PC-9 (cell line): ENCODE measurements around the gene CLN6. TPM values are rescaled to one million over a fixed set of nuclear protein-coding genes. Genes with fewer than 3 reads are reported as not detected.

Source experiments
- BruUV-seq: library from RNA; stranded (reverse); fragments of 400-500 nt; replicated peaks from 2 replicates; lab custom pipeline; 2021; lab: Mats Ljungman, UMichigan
- CTCF ChIA-PET: fragments of 300-600 bp; sonication (Branson Sonifier 250); formaldehyde crosslinking; loops from one replicate; lab custom pipeline; 2022; ENCODE audit warnings: antibody characterized with exemption; lab: Charles Lee
- POLR2A ChIA-PET: fragments of 300-600 bp; sonication (Branson Sonifier 250); formaldehyde crosslinking; loops from one replicate; lab custom pipeline; 2022; ENCODE audit warnings: antibody characterized with exemption; ENCODE audit not compliant: unreplicated experiment; lab: Charles Lee
- DNase-seq, 2 experiments: peaks; one replicate each; pipeline versions ENCODE4 v3.0.0 to v3.0.0-alpha.2; 2015 to 2022; ENCODE audit warnings: mixed read lengths in 1 of 2
- H2AFZ ChIP-seq: fragments of 200-600 bp; sonication (generic); 2 replicates; pipeline ENCODE4 v1.8.1; 2017; ENCODE audit warnings: antibody characterized with exemption
- H3F3A ChIP-seq: fragments of 200-600 bp; sonication (generic); 2 replicates; pipeline ENCODE4 v1.8.1; 2017; ENCODE audit warnings: antibody characterized with exemption, mild to moderate bottlenecking, low read depth; ENCODE audit not compliant: insufficient read depth
- H3K27ac ChIP-seq: fragments of 200-600 bp; sonication (generic); 2 replicates; pipeline ENCODE4 v1.6.1; 2016; ENCODE audit warnings: mixed run types
- H3K27me3 ChIP-seq: fragments of 200-600 bp; sonication (generic); 2 replicates; pipeline ENCODE4 v1.6.1; 2016; ENCODE audit warnings: low read depth, mixed run types; ENCODE audit not compliant: insufficient read depth
- H3K36me3 ChIP-seq: fragments of 200-600 bp; sonication (generic); 2 replicates; pipeline ENCODE4 v1.6.1; 2016; ENCODE audit warnings: low read depth, mixed run types
- H3K4me1 ChIP-seq: fragments of 200-600 bp; sonication (generic); replicated peaks from 2 replicates; pipeline ENCODE4 v1.6.1; 2016; ENCODE audit warnings: mixed run types; ENCODE audit not compliant: insufficient read depth
- H3K4me2 ChIP-seq: fragments of 200-600 bp; sonication (generic); 2 replicates; pipeline ENCODE4 v1.6.1; 2017; ENCODE audit warnings: mixed run types
- H3K4me3 ChIP-seq: fragments of 200-600 bp; sonication (generic); 2 replicates; pipeline ENCODE4 v1.6.1; 2016; ENCODE audit warnings: mixed run types
- H3K79me2 ChIP-seq: fragments of 200-600 bp; sonication (generic); 2 replicates; pipeline ENCODE4 v1.6.1; 2017; ENCODE audit warnings: low read depth, mixed run types
- H3K9me2 ChIP-seq: fragments of 200-600 bp; sonication (generic); 2 replicates; pipeline ENCODE4 v1.8.1; 2017; ENCODE audit warnings: mild to moderate bottlenecking; ENCODE audit not compliant: insufficient read depth
- H3K9me3 ChIP-seq: fragments of 200-600 bp; sonication (generic); 2 replicates; pipeline ENCODE4 v1.8.1; 2016; ENCODE audit warnings: low read depth; ENCODE audit not compliant: insufficient read depth
- H4K20me1 ChIP-seq: fragments of 200-600 bp; sonication (generic); 2 replicates; pipeline ENCODE4 v1.8.1; 2017; ENCODE audit not compliant: insufficient read depth
- CTCF ChIP-seq: fragments of 200-600 bp; sonication (generic); conservative IDR thresholded peaks from 2 replicates; pipeline ENCODE4 v1.6.1; 2017; ENCODE audit warnings: mixed run types, antibody characterized with exemption, mild to moderate bottlenecking, moderate library complexity
- EZH2 ChIP-seq: fragments of 200-600 bp; sonication (generic); IDR thresholded peaks from 2 replicates; pipeline ENCODE4 v1.8.0; 2017; ENCODE audit warnings: antibody characterized with exemption, low read depth
- intact Hi-C: fragments of 100-400 bp; cut with micrococcal nuclease; formaldehyde crosslinking; loops from one replicate; pipeline ENCODE4 v1.10.0; 2022; ENCODE audit not compliant: unreplicated experiment
- total RNA-seq: library from RNA; stranded (reverse); gene quantifications from 2 replicates; pipeline ENCODE4 v1.2.3, GENCODE V29; 2021

The CLN6 gene
- total RNA-seq, 1 experiment from 2014 or later = 48.7 TPM

GRCh38 chr15:68207176-68207935, 22.2 kb downstream of the CLN6 start:
- no peaks in the 10 kb centered on the region for H4K20me1 ChIP-seq
- H3K27ac ChIP-seq = no peak overlapping the region
- H3K79me2 ChIP-seq = no peaks in the 10 kb centered on the region
- H3K9me3 ChIP-seq = no peaks in the 10 kb centered on the region
- H3K4me3 ChIP-seq = no peak overlapping the region
- BruUV-seq = no TSS peak
- H3K27me3 ChIP-seq = no peaks in the 10 kb centered on the region
- H3F3A ChIP-seq = no peaks in the 10 kb centered on the region
- TF ChIP-seq EZH2 (no peak), CTCF (no peak)
- POLR2A ChIA-PET = no interaction called here
- no peak overlapping the region for H3K4me2 ChIP-seq
- no peaks in the 10 kb centered on the region for H3K4me1 ChIP-seq
- intact Hi-C loops = no loop called here
- H3K9me2 ChIP-seq = no peaks in the 10 kb centered on the region
- CTCF ChIA-PET = no interaction called here
- H2AFZ ChIP-seq = no peak overlapping the region
- DNase-seq = no peak
- H3K36me3 ChIP-seq = no peaks in the 10 kb centered on the region

- Histone ChIP-seq H3K9me2 (no peaks in the 10 kb centered on the region), H4K20me1 (no peaks in the 10 kb centered on the region), H3K79me2 (no peaks in the 10 kb centered on the region), H3K4me1 (no peaks in the 10 kb centered on the region), H2AFZ (no peak overlapping the region), H3K4me3 (no peak overlapping the region), H3K27me3 (no peaks in the 10 kb centered on the region), H3K27ac (no peak overlapping the region), H3K36me3 (no peaks in the 10 kb centered on the region), H3K9me3 (no peaks in the 10 kb centered on the region), H3K4me2 (no peak overlapping the region), H3F3A (no peaks in the 10 kb centered on the region)
- ChIA-PET POLR2A (no interaction called here), CTCF (no interaction called here)
- no peak for TF ChIP-seq EZH2
- TF ChIP-seq CTCF = no peak
- intact Hi-C loops = no loop called here
- no peak for DNase-seq
- no TSS peak for BruUV-seq
These were observed 22.8 kb downstream of the CLN6 start for GRCh38 chr15:68206711-68207151.

GRCh38 chr15:68205954-68206539, 23.5 kb downstream of the CLN6 start:
- BruUV-seq = no TSS peak
- Histone ChIP-seq H3K4me3 (no peak overlapping the region), H3K79me2 (no peaks in the 10 kb centered on the region), H3K4me2 (no peak overlapping the region), H3K27ac (no peak overlapping the region), H3K9me2 (no peaks in the 10 kb centered on the region), H3K27me3 (no peaks in the 10 kb centered on the region), H4K20me1 (no peaks in the 10 kb centered on the region), H3F3A (no peaks in the 10 kb centered on the region), H3K36me3 (no peaks in the 10 kb centered on the region), H2AFZ (no peak overlapping the region), H3K9me3 (no peaks in the 10 kb centered on the region), H3K4me1 (no peaks in the 10 kb centered on the region)
- ChIA-PET POLR2A (no interaction called here), CTCF (no interaction called here)
- intact Hi-C loops = no loop called here
- DNase-seq = no peak
- TF ChIP-seq CTCF (no peak), EZH2 (no peak)
